ENCODE results near the gene FAM217A.
A peak's percentile ranks its signal among the peaks of the same experiment; 100 is the strongest.

FAM217A gene

GRCh38 chr6:4085332-4085700 lies 6.4 kb upstream of the FAM217A start:
- peak; percentile 36 for DNase-seq (ENCODE audit: low spot score)

DNA sequence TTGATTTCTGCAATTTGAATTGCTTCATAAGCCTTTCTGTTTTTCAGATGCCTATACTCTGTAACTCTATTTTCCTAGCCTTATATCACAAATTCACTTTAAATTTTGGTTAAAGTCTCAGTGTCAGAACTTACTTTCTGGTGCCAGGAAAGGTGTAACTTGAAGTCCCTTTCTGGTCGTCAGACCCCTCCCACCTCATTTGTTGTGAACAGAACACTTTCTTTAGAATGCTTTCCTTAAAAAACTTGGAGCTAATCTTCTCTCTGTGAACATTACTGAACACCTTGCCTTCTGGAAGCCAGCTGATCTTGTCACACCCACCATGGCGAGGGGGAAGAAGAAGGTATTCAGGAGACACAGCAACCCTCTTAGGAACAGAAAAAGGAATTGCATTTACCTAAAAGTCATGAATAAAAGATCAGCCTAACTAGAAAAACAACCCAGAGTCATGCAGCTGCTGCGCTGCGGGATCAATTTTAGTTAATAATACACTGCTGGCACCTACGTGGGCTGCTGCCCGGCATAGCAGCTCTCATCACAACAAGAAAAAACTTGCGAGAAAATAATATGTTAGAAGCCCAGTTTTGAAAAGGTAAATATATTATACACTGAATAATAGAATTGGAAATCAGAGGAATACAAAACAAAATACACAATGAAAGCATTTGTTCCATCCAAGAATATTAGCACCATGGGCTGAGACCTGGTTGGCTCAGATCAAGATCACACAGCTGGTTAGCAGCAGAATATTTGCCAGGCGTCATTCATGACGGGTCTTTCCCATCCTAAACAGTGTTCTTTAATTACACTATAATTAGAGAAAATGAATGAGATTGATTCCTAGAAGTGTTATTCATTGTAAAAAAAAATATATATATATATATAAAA lies 5.8 kb upstream of the FAM217A start:
- no peak for DNase-seq (ENCODE audit: low spot score)

DNA sequence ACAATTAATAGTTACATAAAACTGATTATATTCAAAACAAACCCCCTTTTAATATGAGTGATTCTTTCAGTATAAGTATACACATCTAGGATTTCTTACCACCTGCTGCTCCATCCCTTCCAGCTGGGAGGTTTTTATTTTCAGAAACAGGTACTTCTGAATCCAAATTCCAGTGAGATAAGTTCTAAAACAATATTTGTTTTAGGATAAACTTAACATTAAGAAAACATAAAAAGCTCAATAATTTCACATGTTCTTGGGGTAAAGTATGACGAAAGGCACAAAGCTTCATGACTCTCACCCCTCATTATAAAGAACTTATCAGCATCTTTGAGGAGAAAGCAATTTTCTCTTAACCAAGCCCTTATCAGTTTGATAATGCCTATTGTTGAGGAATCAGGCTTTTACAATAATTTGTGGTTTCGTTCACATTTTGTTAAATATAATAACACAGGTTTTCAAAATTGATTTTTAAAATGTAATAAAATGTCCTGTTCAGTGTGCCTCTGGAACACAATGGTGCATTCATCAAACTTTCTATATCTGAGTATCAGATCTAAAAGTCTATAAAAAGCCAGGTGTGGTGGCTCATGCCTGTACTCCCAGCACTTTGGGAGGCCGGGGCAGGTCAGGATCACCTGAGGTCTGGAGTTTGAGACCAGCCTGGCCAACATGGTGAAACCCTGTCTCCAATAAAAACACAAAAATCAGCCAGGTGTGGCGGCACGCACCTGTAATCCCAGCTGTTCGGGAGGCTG lies 4.3 kb downstream of the FAM217A start:
- DNase-seq (ENCODE audit: low spot score): no peak

GRCh38 chr6:4071330-4071729 lies 7.6 kb downstream of the FAM217A start:
- DNase-seq (ENCODE audit: low spot score): no peak

GRCh38 chr6:4069199-4069598 lies 9.7 kb downstream of the FAM217A start:
- DNase-seq (ENCODE audit: low spot score): no peak

DNA sequence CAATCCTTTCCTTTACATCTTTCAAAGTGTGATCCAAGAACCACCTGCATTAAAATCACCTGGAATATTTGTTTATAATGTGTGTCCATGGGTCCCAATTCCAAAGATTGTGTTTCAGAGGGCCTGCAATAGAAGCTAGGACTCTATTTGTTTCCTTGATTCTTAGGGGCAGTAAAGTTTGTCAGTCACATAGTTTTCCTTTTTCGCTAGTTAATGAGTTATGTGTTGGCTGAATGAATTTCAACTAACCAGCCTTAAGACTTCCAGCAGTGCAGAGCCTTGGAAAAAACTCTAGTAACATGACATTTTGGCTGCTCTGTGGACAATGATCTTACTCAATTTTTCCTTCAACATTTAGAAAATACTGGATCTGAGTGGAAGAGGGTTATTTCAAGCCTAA lies 11.3 kb downstream of the FAM217A start:
- DNase-seq (ENCODE audit: low spot score): no peak

GRCh38 chr6:4066029-4066755 lies 12.7 kb downstream of the FAM217A start:
- DNase-seq (ENCODE audit: low spot score): no peak

- peak; percentile 72 for DNase-seq (ENCODE audit: low spot score)
Measured at GRCh38 chr6:4059115-4059777, 19.7 kb downstream of the FAM217A start.

DNA sequence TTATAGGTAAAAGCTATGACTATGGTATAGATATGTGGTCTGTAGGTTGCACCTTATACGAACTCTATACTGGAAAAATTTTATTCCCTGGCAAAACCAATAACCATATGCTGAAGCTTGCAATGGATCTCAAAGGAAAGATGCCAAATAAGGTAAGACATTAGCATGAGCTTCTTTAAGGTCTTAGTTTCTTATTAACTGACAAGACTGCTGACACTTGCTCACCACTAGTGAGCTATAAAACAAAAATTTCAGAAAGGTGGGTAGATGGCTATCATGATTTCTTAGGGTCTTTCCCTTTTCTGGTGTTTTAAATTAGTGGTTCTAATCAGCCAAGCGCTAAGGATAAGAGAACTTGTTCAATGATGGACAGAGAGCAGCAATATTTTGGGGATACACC lies 21.9 kb downstream of the FAM217A start:
- DNase-seq (ENCODE audit: low spot score): no peak

- peak; percentile 71 for DNase-seq (ENCODE audit: low spot score)
Measured at GRCh38 chr6:4055420-4056041, 23.4 kb downstream of the FAM217A start.

- peak; percentile 8 for DNase-seq (ENCODE audit: low spot score)
Measured at GRCh38 chr6:4049246-4049645, 29.7 kb downstream of the FAM217A start.

DNA sequence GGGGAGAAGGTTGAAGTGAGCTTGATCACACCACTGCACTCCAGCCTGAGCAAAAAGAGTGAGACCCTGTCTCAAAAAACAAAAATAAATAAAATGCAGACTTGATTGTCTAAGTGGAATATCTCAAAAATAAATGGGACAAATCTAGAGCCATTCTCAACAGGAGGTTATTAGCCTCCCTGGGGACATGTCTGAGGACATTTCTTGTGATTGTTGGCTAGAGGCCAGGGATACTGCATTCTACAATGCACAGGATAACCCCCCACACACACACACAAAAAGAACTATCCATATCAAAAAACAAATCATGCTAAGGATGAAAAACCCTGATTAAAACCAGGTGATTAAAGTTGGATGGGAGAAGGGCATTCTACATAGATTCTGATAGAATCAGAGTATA lies 37.5 kb downstream of the FAM217A start:
- DNase-seq (ENCODE audit: low spot score): no peak

DNA sequence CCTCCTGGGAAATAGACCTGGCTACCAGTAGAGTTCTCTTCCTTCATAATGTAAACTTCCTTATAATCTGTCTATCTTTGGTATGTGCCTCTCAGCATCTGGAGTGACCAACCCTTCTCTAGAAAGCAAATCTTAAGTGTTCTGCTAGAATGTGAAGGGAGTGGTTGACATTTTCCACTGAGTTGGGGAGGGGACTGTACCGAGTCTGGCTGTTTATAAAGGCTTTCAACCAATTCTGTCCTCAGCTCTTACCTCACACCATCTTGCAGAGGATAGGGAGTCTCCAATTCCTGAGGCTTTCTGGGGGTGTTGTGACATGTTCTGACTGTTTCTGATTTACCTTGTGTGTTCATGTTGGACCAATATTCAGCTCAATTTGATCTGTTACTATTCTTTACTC lies 39.6 kb downstream of the FAM217A start:
- no peak for DNase-seq (ENCODE audit: low spot score)

GRCh38 chr6:4036581-4036980 lies 42.4 kb downstream of the FAM217A start:
- no peak for DNase-seq (ENCODE audit: low spot score)

DNA sequence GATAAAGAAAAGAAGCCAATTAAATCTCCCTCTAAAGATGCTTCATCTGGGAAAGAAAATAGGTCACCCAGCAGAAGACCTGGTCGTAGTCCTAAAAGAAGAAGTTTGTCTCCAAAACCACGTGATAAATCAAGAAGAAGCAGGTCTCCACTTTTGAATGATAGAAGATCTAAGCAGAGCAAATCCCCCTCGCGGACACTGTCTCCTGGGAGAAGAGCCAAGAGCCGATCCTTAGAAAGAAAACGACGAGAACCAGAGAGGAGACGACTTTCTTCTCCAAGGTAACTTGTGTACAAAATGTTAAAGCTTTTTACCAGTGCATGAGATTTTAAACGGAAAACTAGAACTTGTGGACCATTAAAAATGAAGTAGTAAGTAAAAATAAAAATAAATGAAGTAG lies 46.5 kb downstream of the FAM217A start:
- no peak for DNase-seq (ENCODE audit: low spot score)

GRCh38 chr6:4031442-4031841 lies 47.5 kb downstream of the FAM217A start:
- no peak for DNase-seq (ENCODE audit: low spot score)

DNA sequence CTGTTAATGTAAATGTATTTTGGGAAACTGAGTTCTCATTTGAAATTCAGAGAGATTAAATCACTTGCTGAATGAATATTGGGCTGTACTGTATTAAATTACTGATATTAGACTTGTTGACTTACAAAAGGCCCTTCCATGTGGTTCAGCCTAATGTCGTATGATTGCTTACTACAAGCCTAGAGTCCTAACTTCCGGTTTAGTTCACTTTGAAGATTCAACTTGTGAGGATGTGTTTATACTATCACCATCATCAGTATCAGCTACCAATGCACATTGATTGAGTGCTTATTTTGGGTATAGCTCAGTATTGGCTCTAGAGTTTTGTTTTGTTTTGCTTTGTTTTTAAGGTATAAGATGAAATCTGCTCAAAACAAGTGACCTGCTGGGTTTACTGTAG lies 48.3 kb downstream of the FAM217A start:
- no peak for DNase-seq (ENCODE audit: low spot score)

- DNase-seq (ENCODE audit: low spot score): no peak
Measured at GRCh38 chr6:4029687-4030086, 49.2 kb downstream of the FAM217A start.

DNA sequence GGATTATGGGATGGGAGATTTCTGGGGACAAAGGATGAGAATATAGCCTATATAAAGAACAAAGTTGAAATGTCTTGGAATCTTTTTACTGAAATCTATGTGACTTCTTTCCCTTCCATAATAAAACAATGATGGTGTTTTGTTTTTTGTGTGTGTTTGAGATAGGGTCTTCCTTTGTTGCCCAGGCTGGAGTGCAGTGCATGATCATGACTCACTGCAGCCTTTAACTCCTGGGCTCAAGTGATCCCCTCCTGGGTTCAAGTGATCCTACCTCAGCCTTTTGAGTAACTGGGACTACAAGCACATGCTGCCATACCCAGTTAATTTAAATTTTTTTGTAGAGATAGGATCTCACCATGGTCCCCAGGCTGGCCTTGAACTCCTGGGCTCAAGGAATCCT lies 50.9 kb downstream of the FAM217A start:
- no peak for DNase-seq (ENCODE audit: low spot score)

DNA sequence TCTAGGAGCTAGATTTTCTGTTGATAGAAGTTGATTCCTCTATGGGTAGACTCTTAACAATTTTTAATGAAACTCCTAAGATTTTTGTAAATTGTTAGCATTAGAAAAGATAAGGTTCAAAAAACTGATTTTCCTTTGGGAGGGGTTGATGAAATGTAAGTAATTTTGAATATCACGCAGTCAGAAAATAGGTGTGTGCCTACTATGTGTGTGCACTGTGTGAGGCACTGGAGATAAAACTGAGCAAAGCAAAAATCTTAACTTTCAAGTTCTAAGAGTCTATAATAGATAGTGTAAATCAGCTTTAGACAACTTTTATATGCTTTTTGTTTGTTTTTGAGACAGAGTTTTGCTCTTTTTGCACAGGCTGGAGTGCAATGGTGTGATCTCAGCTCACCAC lies 53.3 kb downstream of the FAM217A start:
- DNase-seq (ENCODE audit: low spot score): no peak

DNA sequence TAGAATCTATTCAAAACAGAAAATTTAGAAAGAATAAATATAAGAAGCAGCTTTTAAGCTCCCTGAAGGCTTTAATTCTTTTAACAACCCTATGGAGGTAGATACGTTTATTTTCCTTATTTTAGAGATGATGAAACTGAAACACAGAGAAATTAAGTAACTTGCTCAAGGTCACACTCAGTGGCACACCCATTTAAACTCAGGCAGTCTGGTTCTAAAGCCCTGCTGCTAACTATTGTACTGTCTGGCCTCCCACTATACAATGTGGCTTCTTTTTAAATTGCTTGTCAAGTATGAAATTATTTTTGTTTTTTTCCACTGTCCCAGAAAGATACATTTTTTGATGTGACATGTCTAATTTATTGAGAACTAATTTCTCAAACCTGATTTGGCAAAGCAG lies 55.7 kb downstream of the FAM217A start:
- no peak for DNase-seq (ENCODE audit: low spot score)
